ENCODE results near the gene VWA3B.

- TF ChIP-seq, protein P1, sequence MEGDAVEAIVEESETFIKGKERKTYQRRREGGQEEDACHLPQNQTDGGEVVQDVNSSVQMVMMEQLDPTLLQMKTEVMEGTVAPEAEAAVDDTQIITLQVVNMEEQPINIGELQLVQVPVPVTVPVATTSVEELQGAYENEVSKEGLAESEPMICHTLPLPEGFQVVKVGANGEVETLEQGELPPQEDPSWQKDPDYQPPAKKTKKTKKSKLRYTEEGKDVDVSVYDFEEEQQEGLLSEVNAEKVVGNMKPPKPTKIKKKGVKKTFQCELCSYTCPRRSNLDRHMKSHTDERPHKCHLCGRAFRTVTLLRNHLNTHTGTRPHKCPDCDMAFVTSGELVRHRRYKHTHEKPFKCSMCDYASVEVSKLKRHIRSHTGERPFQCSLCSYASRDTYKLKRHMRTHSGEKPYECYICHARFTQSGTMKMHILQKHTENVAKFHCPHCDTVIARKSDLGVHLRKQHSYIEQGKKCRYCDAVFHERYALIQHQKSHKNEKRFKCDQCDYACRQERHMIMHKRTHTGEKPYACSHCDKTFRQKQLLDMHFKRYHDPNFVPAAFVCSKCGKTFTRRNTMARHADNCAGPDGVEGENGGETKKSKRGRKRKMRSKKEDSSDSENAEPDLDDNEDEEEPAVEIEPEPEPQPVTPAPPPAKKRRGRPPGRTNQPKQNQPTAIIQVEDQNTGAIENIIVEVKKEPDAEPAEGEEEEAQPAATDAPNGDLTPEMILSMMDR (IDR thresholded peaks at IDR 0.05): no peak
- no peak for TF ChIP-seq POLR2A (IDR thresholded peaks at IDR 0.05)
Measured at GRCh38 chr2:98201576-98201975, 114.6 kb downstream of the VWA3B start.
